ENCODE results near the gene C1QTNF12.

Gene C1QTNF12

DNA sequence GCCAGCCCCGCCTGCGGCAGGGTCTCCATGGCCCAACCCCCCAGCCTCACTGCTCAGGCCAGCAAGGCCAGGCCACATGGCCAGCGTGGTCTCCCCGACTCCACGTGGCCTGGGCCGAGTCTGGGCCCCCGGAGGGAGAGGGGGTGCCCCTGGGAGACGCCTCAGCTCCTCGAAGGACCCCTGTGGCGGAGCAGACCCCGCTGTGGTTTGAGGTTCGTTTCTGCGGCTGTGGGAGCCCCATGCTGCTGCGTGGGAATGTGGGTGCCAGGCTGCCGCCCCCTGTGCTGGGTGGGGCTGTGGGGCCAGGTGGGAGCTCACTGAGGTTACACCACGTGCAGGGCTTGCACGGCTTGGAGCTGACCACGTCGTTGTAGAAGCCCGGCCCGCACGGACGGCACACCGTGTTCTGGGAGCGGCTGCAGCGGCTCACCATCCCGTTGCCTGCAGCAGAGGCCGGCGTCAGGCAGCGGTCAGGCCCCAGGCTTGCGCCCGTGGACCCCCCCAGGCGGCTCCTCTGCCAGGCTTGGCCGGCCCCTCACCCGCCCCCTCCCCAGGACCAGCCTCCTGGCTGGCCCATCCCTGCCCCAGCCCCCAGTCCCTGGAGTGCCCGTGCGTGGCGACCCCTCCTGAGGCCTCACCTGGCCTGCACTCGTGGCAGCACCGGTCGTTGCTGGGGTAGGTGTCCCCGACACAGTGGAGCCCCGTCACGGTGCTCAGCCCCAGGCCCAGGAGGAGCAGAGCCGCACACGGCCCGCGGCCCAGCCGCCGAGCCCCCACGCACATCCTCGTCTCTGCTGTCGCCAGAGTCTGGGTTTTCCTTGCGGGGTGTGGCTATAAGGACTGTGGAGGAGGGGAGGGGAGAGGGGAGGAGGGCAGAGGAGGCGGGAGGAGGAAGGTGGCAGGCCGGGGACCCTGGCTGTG lies 32.9 kb downstream of the C1QTNF12 start, which contains the start of gene TNFRSF4:
TNFRSF4 (minus strand) TSS at position 809 of the 921 bp plus-strand sequence; CDS start at position 783, 26 bp downstream.
- no peak for DNase-seq (ENCODE audit: low read depth)

DNA sequence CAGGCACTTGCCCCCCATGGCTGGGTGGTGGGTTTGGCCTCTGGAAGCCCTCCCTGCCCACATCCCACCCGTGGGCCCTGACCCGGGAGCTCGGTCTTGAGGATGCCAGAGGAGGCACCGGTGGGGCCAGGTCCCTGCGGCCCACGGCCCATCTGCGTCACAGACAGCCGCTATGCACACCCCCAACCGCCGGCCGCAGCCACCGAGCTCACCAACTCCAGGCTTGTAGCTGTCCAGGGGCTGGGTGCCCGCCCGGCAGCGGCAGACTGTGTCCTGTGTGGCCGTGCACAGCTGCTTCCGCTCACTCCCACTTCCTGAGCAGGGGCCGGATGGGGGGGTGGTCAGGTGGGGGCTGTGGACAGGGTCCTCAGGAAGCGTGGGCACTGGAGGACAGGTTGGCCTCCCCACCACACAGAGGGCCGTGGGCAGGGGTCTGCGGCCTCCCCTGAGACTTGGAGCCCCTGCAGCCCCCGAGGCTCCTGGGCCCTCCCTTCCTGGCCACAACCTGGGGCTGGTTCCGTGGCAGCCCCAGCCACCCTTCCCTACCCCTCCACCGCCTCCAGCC lies 33.7 kb downstream of the C1QTNF12 start:
- DNase-seq (ENCODE audit: low read depth): no peak

DNA sequence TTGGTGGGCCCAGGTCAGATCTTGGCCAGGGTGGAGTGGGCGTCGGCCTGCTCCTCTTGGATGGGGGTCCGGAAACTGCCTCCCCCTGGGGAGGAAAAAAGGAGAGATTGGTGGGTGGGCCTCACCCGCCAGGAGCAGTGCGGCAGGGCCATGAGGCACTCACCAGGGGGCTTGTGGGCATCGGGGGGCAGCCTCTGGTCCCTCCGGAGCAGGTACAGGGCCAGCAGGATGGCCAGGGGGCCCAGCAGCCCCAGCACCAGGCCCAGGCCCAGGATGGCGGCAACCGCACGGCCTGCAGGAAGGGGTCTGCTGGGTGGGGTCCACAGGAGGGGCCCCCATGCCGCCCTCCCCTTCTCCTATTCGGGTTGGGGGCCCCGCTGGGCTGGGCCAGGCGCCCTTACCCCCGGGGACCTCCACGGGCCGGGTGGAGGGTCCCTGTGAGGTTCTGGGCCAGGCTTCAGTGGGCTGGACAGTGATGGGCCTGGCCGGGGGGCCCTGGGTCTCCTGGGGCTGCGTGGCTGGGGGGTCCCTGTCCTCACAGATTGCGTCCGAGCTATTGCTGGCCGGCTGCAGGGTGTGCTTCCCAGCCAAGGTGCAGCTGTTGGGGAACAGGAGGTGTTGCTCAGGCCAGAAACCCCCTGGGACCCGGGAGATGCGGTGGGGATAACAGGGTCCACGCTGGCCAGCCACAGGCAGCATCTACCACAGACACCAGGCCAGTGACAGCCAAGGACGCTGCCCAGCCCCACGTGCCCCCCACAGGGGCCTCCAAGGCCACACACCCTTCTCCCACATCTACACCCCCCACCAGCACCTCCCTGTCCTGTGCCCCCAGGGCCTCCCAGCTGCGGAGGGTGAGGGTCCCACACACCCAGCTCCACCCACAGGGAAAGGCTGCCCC lies 34.7 kb downstream of the C1QTNF12 start:
- no peak for DNase-seq (ENCODE audit: low read depth)

DNA sequence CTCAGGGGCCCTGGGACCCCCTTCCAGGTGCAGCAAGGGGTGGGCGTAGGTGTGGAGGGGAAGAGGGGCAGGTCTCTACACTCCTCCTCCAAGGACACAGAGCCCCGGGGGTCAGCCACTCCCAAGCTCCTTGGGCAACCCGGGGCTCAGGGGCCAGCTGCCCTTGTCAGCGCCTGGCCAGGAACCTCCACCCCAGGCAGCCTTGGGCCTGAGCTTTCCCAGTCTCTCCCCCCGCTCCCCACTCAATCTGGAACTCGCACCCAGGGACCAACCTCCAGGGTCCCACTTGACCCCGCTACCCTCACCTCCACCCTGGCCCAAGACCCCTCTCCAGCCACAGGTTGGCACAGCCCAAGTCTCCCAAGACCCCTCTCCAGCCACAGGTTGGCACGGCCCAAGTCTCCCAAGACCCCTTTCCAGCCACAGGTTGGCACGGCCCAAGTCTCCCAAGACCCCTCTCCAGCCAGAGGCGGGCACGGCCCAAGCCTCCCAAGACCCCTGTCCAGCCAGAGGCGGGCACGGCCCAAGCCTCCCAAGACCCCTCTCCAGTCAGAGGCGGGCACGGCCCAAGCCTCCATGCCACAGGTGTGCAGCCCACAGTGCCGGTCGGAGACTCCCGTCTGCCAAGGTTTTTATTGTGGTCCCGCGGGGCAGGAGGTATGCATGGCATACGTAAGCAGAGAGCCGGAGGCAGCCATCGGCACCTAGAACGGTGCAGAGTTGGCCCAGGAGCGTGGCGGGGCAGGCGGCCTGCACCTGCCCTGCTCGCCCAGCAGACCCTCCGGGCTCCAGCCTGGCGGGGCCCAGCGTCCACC lies 35.6 kb downstream of the C1QTNF12 start:
- no peak for DNase-seq (ENCODE audit: low read depth)

DNA sequence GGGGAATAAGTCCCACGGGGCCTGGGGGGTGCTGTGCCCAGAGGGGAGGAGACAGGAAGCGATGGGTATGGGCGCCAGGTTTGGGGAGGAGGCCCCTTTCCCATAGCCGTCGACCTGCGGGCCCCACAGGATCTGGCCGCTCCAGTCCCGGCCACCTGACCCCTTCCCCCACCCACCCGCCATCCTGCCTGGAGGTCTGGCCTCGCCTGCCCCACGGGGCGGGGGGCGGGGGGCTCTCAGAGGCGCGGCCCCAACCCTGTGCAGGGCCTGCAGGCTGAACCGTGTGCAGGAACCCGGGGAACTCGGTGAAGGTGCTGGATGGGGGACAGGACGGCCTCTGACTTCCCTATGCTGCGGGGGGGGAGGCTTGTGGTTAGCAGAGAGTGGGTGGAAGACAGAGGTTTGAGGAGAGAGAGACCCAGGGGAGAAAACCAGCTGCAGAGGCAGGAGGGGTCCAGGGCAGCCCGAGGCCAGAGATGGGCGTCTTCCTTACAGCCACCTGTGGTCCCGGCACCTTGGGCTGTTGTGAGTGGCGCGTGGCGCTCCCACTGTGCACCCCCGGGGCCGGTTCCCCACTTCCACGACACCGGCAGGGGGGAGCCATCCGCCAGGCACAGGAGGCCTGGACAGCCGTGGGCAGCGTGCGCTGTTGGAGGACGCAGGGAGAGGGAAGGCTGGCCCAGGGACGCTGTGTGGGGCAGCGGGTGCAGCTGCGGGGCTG lies 37.6 kb downstream of the C1QTNF12 start:
- no peak for DNase-seq (ENCODE audit: low read depth)

DNA sequence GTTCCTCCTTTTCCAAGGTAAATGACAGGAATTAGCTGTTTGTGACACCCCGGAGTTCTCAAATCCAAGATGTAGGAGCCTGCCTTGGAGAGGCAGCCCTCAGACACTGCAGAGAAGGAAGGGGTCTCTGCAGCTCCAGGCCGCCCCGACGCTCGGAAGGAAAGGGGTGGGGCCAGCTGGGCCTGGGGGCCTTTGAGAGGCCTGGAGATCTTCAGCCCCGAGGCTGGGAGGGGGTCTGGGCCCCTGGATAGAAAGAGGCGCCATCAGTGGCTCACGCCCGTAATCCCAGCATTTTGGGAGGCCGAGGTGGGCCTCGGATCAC lies 39.0 kb downstream of the C1QTNF12 start:
- no peak for DNase-seq (ENCODE audit: low read depth)

DNA sequence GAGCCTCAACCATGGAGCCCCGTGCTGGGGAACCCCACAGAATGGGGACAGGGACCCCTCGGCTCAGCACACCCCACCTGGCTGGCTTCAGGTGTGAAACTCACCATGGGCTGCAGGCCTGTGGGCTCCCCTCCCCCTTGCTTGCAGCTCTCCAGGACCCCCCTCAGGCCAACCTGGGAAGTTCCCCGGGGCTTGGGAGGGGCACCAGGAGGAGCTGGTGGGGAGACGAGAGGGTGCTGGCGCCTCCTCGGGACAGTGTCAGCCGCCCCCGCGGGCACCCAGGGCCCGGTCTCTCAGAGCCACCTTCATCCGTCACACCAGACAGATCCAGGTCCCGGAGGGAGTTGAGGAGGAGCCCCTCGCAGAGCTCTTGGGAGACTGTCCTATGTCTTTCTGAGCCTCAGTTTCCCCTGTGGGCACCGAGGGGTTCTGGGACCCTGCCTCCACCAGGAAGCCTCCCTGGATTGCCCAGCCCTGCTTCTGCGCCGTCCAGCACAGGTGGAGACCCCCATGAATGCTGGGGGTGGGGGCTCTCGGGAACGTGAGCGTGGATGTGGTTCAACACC lies 39.5 kb downstream of the C1QTNF12 start:
- DNase-seq (ENCODE audit: low read depth): no peak

DNA sequence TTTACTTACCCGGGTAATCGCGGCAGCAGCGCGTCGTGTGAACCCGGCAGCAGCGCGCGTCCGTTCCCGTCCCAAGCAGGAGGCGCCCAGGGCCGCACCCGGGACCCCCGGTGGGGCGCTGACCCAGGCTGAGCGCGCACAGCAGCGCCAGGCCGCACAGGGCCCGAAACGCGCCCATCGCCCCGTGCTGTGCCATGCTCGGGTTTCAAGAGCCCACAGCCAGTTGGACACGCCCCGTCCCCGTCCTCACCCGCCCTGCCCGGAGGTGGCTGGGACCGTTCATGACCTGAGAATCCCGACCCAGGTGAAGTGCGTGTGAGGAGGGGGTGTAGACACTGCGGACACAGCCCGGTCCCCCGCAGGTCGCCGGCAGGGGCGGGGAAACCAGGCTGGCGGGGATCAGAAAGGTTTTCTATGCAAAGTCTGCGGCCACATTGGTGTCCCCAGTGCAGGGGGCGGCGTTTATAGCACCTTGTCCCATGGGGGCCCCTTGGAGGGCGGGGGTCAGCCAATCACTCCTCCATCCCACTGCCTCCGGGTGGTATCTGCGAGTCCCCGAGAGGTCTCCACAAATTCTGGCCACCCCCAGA lies 40.1 kb downstream of the C1QTNF12 start, which contains the start of gene TNFRSF18:
TNFRSF18 (minus strand) TSS at position 217 of the 590 bp plus-strand sequence; CDS start at position 196, 21 bp downstream.
- DNase-seq (ENCODE audit: low read depth): no peak

DNA sequence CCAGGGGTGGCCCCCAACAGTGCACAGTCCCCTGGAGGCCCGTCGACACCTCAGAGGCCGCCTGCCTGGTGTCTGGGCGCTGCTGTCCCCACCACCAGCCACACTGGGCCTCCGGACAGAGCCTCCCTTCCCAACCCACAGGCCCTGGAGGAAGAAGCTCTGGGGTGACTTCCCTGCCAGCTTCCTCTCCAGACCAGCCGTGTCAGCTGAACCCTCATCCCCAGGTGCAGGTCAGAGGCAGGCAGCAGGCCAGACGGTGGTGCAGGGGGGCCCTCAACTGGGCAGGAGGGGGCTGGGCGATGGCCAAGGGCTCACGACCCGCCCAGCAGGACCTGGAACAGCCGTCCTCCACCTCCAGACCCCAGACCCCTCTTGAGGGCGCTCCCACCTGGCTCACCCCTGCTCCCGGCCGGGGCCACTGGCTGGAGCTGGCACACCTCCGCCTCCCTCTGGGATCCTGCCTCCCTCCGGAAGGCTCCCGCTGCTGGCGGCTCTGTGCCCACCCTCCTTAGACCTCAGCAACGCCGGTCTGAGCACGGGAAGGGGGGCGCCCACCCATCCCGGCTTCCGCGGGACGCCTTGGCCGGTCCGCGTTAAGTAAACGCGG lies 40.6 kb downstream of the C1QTNF12 start:
- no peak for DNase-seq (ENCODE audit: low read depth)

DNA sequence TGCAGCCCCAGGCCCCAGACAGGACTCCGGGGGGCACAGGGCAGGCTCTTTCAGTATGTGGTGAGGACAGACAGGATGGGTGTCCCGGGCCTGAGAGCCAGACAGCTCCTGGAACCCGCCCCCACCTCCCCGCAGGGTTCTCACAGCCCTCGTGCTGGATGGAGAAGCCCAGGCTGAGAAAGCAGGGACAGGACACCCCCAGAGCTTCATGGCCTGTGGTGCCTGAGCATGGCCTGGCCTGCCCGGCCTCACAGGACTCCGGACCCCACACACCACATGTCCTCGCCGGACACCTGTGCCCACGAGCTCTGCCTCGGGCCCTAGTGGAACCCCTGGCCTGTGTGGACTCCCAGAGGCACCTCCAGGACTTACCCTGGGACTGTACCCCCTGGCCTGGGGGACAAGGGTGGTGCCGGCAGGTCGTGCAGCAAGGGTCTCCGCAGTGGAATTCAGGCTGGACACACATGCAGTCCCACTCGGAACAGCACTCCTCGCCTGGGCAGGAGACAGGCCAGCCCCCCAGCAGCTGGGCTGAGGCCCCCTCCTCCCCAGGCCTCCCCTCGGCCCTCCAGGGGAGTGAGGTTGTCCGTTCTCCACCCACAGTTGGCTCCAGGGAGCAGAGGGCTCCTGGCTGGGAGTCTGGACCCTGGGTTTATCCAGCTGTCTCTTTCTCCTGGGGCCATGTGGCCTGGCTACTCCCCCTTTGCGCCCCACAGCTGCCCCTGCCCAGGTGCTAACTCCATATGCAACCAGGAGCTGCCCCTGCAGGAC lies 41.3 kb downstream of the C1QTNF12 start:
- no peak for DNase-seq (ENCODE audit: low read depth)

DNA sequence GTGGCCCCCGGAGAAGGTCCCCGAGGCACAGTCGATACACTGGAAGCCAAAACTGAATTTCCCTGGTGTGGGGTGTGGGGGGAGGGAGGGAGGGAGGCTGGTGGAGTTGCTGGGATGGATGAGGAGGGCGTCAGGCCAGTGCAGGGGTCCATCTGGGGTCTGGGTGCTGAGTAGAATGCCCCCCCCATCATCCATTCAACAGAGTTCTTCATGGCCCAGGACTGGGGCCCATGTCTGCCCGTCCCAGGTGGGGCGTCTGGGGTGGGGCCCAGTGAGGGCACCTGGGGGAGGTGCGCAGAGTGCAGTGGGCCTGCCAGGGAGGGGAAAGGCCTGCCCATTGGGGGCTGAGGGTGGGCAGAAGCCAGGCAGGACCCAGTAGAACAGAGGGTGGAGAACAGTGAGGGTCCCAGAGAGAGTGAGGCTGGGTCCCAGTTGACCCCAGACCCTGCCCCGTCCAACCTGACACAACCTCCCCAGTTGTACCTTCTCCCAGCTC lies 42.0 kb downstream of the C1QTNF12 start:
- DNase-seq (ENCODE audit: low read depth): no peak

DNA sequence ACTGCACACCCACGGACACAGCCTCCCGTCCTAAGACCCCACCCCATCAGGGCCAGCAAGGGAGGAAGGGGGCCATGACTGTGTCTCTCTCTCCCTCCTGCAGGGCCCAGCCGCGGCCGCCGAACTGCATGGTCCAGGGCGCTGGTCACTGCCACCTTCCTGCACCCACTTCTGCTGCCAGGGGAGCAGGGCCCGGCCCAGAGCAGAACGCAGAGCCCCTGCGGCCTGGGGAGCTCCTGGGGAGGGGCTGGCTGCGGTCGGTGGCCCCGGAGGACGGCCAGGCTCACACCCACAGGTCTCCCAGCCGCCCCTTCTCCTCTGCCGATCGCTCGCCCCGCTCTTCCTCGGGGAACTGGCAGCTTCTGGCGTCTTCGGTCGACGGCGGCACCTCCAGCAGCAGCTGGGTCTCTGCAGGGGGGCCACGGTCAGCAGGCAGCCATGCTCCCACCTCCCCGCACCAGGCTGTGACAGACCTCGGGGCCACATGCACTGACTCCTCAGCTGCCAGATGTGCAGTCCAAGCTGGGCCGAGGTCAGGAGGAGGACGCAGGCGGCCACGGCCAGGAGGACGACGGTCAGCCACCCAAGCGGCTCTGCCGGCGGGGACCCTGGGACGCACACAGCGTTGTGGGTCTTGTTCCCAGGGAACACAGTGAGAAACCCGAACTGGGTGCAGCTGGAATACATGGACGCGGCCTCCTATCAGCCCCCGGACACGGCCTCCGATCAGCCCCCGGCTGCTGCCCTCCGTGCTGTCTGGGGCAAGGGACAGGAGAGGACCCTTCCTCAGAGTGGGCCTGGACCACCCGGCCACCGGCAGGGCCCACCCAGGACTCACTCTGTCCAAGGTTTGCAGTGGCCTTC lies 42.7 kb downstream of the C1QTNF12 start:
- no peak for DNase-seq (ENCODE audit: low read depth)

DNA sequence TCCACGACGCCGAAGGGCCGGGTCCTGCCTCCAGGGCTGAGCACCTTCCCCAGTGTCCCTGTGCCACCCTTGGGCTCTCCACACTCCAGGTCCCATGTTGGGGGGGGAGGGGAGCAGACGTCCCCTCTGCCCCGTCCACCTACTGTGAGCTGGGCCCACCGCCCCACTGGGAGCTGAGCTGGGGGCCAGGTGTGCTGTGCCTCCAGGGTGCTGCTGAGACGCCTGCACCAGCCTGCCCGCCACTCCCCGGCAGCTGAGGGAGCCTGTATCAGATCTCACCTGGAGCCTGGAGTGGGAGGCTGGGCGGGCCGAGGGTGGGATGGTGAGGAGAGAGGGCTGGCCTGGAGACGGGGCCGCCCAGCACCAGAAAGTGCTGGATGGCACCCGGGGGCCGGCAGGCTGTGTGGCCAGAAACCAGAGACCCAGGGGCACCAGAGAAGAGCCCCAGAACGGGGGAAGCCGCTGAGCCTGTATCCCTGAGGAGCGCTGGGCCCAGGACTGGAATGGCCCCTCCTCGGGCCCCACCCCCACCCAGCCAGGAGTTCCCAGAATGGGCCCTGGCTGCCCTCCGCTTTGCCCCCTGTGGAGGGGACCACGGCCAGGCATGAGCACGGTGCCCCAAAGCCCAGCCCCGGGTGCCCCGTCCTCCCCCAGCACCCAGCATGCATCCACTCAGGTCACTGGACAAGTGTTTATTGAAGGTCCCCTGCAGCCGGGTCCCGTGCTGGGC lies 43.5 kb downstream of the C1QTNF12 start:
- DNase-seq (ENCODE audit: low read depth): no peak

DNA sequence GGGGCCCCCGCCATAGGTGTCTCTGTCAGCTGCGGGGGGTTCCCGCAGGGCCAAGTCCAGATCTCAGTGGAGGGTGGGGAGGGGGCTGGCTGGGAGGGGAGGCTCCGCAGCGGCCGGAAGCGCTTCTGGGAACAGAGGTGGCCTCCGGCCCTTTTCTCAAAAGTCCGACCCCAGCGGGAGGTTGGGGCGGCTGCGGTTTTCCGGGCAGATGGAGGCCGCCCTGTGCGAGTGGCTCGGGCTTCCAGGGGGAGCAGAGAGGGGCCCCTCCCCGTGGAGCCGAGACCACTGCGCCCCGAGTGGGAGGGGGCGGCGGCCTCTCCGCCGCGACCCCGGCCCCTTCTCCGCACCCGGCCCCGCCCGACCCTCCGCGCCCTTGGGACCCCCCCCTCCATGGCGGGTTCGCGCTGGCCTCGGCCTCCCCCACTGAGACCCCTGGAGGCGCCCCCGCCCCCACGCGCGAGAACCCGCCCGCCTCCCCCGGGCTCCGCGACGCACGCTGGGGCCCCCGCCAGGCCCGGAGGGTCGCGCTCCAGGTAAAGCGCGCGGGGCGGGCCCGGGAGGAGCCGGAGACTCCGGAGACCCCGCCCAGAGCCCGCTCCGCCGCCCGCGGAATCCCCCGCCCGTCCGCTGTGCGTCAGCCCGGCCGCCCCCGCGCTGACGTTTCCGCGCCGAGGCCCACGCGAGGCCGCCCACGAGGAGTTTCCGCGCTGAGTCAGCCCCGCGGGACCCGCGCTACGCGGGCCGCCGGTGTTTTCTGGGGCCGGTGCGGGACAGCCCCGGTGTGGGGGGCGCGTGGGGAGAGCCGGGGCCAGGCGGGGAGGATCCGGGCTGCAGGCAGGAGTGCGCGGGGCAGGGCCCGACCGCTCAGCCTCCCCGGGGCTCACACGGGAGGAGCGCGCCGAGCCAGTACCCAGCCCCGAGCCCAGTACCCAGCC lies 45.4 kb downstream of the C1QTNF12 start:
- DNase-seq (ENCODE audit: low read depth): peak; percentile 86

DNA sequence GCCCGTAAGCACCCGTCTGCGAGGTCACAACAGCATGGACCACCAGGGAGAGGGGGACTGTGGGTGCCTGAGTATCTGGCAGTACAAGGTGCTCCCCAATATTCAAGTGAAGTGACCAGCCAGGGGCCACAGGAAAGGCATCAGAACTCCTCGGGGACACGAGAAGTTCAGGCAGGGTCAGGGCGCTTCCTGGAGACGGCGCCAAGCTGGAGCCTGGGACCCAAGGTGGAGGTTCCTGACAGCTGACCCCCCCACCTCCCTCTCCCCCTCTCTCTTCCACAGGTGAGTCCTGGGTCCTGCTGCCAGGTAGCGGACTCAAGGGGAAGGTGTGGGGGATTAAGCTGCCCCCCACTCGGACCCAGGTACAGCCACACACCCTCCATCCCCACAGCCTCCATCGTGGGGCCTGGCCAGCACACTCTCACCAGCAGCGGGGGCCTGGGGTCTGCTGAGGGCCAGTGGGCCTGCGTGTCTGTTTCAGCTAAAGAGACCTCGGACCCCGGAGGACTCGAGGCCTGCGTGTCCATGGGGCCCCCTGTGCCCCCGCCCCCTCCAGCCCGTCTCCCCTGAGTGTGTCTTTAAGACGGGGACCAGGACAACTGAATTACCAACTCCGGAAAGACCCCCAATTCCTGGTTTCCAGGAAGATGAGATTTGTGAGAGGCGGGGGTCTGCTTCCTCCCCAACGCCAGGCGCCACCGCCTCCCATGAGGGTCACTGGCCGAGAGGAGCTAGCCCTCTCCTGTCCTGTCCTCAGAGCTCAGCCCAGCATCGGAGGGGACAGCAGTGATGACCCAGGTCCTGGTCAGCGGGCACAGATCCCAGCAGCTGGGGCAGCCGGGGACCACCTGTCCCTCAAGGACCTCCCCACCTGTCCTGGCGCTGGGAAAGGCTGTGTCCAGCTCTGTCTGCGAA lies 46.3 kb downstream of the C1QTNF12 start:
- no peak for DNase-seq (ENCODE audit: low read depth)

Measured in activated T-cell treated with anti-CD3 and anti-CD28 coated beads for 48 hours (primary cell).